Adipocyte (in vitro differentiated cells): Measurements from ENCODE around the gene GPR183.

Experiments
- DNase-seq: peaks from one replicate; pipeline ENCODE4 v3.0.0-alpha.2; 2015; ENCODE audit warnings: low read depth
- H3K27me3 ChIP-seq: replicated peaks from 2 replicates; pipeline ENCODE4 v1.7.0; 2013; ENCODE audit warnings: mild to moderate bottlenecking, low read length, moderate library complexity; ENCODE audit not compliant: control insufficient read depth, insufficient read depth
- H3K36me3 ChIP-seq: 2 replicates; pipeline ENCODE4 v1.7.0; 2013; ENCODE audit warnings: low read length, mild to moderate bottlenecking, moderate library complexity; ENCODE audit not compliant: control insufficient read depth, insufficient read depth, severe bottlenecking
- H3K4me1 ChIP-seq: 2 replicates; pipeline ENCODE4 v1.7.0; 2013; ENCODE audit warnings: mild to moderate bottlenecking, low read length, moderate library complexity; ENCODE audit not compliant: control insufficient read depth, insufficient read depth
- H3K4me3 ChIP-seq: 2 replicates; pipeline ENCODE4 v1.7.0; 2013; ENCODE audit warnings: mild to moderate bottlenecking, low read length, moderate library complexity
- H3K9ac ChIP-seq: 2 replicates; pipeline ENCODE4 v1.7.0; 2013; ENCODE audit warnings: mild to moderate bottlenecking, low read length, moderate library complexity
- H3K9me3 ChIP-seq: 2 replicates; pipeline ENCODE4 v1.7.0; 2013; ENCODE audit warnings: mild to moderate bottlenecking, low read length, moderate library complexity; ENCODE audit not compliant: control insufficient read depth

GPR183 gene

GRCh38 chr13:99289271-99289670 is 17.9 kb downstream of the GPR183 start:
- no peak overlapping the region for H3K9ac ChIP-seq
- no peaks in the 10 kb centered on the region for H3K27me3 ChIP-seq
- no peak overlapping the region for H3K4me3 ChIP-seq
- H3K9me3 ChIP-seq: no peaks in the 10 kb centered on the region
- no peak for DNase-seq
- H3K4me1 ChIP-seq: peaks cover 29% of the 10 kb centered on the region
- H3K36me3 ChIP-seq: peaks cover 6% of the 10 kb centered on the region

DNA sequence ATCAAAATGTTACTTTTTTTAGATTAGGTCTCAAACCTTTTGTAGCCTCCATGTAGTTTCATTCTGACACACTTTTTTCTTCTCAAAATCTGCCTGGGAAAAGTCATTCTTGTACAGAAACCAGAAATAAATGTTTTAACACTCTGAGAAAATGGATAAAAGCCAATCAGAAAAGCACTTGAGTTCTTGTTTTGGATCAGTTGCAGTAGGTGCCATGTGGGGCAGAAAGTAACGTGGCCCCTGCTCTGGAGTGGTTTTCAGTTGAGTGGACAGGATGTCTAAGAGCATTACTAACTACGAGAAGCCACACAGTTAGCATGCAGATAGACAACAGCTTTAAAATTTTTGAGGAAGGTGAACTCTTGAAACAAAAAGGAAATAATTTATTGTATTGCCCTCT is 19.1 kb downstream of the GPR183 start:
- Histone ChIP-seq H3K4me1 (peaks cover 41% of the 10 kb centered on the region), H3K27me3 (no peaks in the 10 kb centered on the region), H3K4me3 (no peak overlapping the region), H3K9me3 (no peaks in the 10 kb centered on the region), H3K9ac (no peak overlapping the region), H3K36me3 (peaks cover 6% of the 10 kb centered on the region)
- no peak for DNase-seq

- no peaks in the 10 kb centered on the region for H3K9me3 ChIP-seq
- no peak for DNase-seq
These were observed 19.6 kb downstream of the GPR183 start for GRCh38 chr13:99287551-99287950.

GRCh38 chr13:99285432-99286182 is 21.6 kb downstream of the GPR183 start:
- Histone ChIP-seq H3K4me3 (no peak overlapping the region), H3K27me3 (no peaks in the 10 kb centered on the region), H3K9ac (no peak overlapping the region), H3K4me1 (peaks cover 66% of the 10 kb centered on the region), H3K9me3 (no peaks in the 10 kb centered on the region), H3K36me3 (peaks cover 6% of the 10 kb centered on the region)
- DNase-seq: no peak

More at GRCh38 chr13:99287551-99287950, 19.6 kb downstream of the GPR183 start:
- Histone ChIP-seq H3K4me3 (no peak overlapping the region), H3K4me1 (peaks cover 47% of the 10 kb centered on the region), H3K27me3 (no peaks in the 10 kb centered on the region), H3K36me3 (peaks cover 6% of the 10 kb centered on the region), H3K9ac (no peak overlapping the region)

DNA sequence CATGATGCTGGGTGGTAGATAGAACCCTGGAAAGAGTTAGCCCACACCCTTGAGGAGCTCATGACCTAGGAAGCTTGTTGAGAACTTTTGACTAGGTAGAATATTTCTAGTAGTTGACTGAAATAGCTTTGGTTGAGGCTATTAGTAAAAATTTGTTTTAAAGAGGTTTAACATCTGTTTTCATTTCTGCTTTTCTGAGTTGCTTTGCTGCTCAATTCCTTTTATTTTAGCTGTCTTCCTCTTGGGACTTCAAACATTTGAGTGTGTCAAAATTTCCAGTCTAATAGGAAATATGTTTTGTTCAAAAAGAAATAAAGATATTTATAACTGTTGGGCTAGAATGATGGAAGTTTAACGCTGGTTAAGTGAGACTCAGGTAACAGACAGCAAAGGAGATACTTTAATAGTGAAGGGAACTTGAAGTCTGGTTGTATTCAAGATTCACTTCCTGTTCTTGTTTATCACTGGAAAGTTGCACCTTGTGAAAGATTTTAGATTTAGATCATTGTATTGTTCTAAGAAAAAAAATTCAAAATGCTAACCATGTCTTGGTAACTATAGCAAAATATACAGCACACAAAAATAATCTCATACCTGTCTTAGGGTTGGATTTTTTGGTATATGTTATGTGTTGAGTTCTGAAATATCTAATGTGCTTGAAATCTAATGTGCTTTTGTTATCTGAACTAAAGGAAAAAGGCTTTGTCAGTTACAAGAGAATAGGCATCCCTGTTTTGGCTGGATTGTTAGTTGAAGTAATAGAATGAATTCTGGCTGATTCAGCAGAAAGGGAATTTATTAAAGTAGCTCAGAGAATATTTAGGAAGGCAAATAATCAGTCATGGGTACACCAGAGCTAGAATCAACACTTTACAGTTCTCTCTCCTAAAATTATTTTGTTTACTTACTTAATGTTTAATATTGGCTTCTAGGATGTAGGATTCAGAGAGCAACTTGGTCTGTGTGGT is 24.7 kb downstream of the GPR183 start:
- DNase-seq: peak; percentile 58
- Histone ChIP-seq H3K27me3 (no peaks in the 10 kb centered on the region), H3K4me1 (peaks cover 68% of the 10 kb centered on the region), H3K4me3 (peak overlapping the region; percentile 47), H3K9ac (peak overlapping the region; percentile 39), H3K9me3 (no peaks in the 10 kb centered on the region), H3K36me3 (no peaks in the 10 kb centered on the region)

DNA sequence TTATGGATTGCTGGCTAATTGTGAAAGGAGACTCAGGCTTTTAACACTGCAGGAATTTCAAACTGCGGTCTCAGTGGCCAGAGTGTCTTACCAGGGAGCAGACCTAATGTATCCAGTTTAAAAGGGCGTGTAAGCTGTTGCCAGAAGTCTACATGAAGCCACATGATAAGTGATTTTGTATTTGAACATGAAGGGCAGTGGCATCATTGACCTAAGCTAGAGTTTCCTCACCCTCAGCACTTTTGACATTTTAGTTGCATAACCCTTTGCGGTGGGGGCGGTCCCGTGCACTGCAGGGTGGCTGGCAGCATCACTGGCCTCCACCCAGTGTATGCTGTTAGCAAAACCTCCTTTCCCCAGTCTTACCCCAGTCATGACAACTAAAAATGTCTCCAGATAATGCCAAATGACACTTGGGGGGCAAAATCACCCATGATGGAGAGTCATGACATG is 25.4 kb downstream of the GPR183 start:
- peak overlapping the region; percentile 39 for H3K9ac ChIP-seq
- no peaks in the 10 kb centered on the region for H3K27me3 ChIP-seq
- H3K4me3 ChIP-seq: peak overlapping the region; percentile 47
- H3K4me1 ChIP-seq: peaks cover 68% of the 10 kb centered on the region
- no peak for DNase-seq
- H3K9me3 ChIP-seq: no peaks in the 10 kb centered on the region
- no peaks in the 10 kb centered on the region for H3K36me3 ChIP-seq

GRCh38 chr13:99280166-99280565 is 27.0 kb downstream of the GPR183 start:
- peak; percentile 47 for DNase-seq
- peaks cover 57% of the 10 kb centered on the region for H3K4me1 ChIP-seq
- no peaks in the 10 kb centered on the region for H3K27me3 ChIP-seq
- H3K9me3 ChIP-seq: no peaks in the 10 kb centered on the region
- H3K4me3 ChIP-seq: no peak overlapping the region
- peaks cover 4% of the 10 kb centered on the region for H3K36me3 ChIP-seq
- peak overlapping the region; percentile 27 for H3K9ac ChIP-seq

- Histone ChIP-seq H3K27me3 (no peaks in the 10 kb centered on the region), H3K9ac (no peak overlapping the region), H3K4me1 (peaks cover 51% of the 10 kb centered on the region), H3K9me3 (no peaks in the 10 kb centered on the region), H3K4me3 (no peak overlapping the region), H3K36me3 (peaks cover 4% of the 10 kb centered on the region)
- no peak for DNase-seq
These were observed 27.6 kb downstream of the GPR183 start for GRCh38 chr13:99279637-99280036.

GRCh38 chr13:99278843-99279242 is 28.4 kb downstream of the GPR183 start:
- no peak for DNase-seq
- peaks cover 4% of the 10 kb centered on the region for H3K36me3 ChIP-seq
- H3K4me3 ChIP-seq: no peak overlapping the region
- H3K27me3 ChIP-seq: no peaks in the 10 kb centered on the region
- no peaks in the 10 kb centered on the region for H3K9me3 ChIP-seq
- no peak overlapping the region for H3K9ac ChIP-seq
- peaks cover 44% of the 10 kb centered on the region for H3K4me1 ChIP-seq

DNA sequence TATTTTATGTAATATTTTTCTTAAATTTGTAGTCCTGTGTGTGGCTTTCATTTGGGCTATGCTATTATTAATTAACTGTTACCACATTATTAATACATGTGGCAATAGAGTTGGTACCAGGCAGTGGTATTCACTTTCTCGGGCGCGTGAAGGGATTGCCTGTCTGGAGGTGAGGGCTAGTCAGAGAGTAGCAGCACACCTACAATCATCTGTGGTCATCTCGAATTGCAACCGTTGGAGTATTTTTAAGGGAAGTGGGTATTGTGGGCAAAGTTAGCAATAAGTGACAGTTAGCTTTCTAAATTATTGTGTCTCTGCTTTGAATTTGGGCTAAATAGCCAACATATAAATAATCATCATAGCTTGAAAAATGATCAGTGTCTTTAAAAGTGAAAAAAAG is 29.0 kb downstream of the GPR183 start:
- H3K9ac ChIP-seq: no peak overlapping the region
- no peak overlapping the region for H3K4me3 ChIP-seq
- H3K4me1 ChIP-seq: peaks cover 37% of the 10 kb centered on the region
- H3K27me3 ChIP-seq: no peaks in the 10 kb centered on the region
- no peak for DNase-seq
- H3K36me3 ChIP-seq: peaks cover 4% of the 10 kb centered on the region
- no peaks in the 10 kb centered on the region for H3K9me3 ChIP-seq

- no peak overlapping the region for H3K9ac ChIP-seq
- H3K36me3 ChIP-seq: peaks cover 4% of the 10 kb centered on the region
- H3K4me3 ChIP-seq: no peak overlapping the region
- H3K27me3 ChIP-seq: no peaks in the 10 kb centered on the region
- no peak for DNase-seq
- peaks cover 2% of the 10 kb centered on the region for H3K9me3 ChIP-seq
- H3K4me1 ChIP-seq: peaks cover 31% of the 10 kb centered on the region
These were observed 29.6 kb downstream of the GPR183 start for GRCh38 chr13:99277629-99278028.
